Kidney epithelial cell (primary cell): ENCODE measurements around the gene ACOX3. TPM values are rescaled to one million over a fixed set of nuclear protein-coding genes. Genes with fewer than 3 reads are reported as not detected.

Experiments
- DNase-seq: peaks from one replicate; pipeline ENCODE4 v3.0.0-alpha.2; 2010; ENCODE audit warnings: low read depth
- H3K27me3 ChIP-seq: 2 replicates; pipeline ENCODE4 v1.6.0; 2011; ENCODE audit warnings: low read length; ENCODE audit not compliant: control insufficient read depth, insufficient read depth
- H3K36me3 ChIP-seq: 2 replicates; pipeline ENCODE4 v1.5.1; 2011; ENCODE audit warnings: low read length; ENCODE audit not compliant: control insufficient read depth, insufficient read depth
- H3K4me3 ChIP-seq: 2 replicates; pipeline ENCODE4 v1.5.1; 2011; ENCODE audit warnings: low read depth, mild to moderate bottlenecking, control low read depth, low read length
- CTCF ChIP-seq: IDR thresholded peaks from 2 replicates; pipeline ENCODE4 v1.5.1; 2011; ENCODE audit warnings: mild to moderate bottlenecking, moderate library complexity, low read length, control low read depth, inconsistent platforms; ENCODE audit not compliant: insufficient read depth, poor library complexity, severe bottlenecking
- total RNA-seq: library from RNA; depleted of rRNA; stranded (reverse); fragments of >200 nt; gene quantifications from 2 replicates; pipeline ENCODE4 v1.2.3, GENCODE V29; 2015

ACOX3 gene
- total RNA-seq, 1 donor from 2014 or later: 37.4 TPM

DNA sequence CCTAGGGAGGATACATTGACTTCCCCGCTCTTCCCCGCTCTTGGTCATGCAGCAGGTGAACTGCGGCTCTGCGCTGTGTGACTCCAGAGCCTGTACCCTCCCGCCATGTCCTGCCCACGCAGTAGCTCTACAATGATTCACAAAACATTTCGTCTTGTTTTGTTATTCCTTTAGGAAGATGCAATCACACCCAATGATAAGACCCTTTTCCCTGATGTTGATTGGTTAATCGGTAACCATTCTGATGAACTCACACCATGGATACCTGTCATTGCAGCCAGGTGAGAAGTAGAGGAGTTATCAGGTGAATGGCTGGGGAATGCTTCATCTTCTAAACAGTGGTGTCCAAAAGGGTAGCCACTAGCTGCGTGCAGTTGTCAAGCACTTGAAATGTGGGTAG lies 23.3 kb upstream of the ACOX3 start:
- no peak for TF ChIP-seq CTCF
- no peaks in the 10 kb centered on the region for H3K36me3 ChIP-seq
- no peaks in the 10 kb centered on the region for H3K27me3 ChIP-seq
- no peak overlapping the region for H3K4me3 ChIP-seq
- no peak for DNase-seq

- TF ChIP-seq CTCF: no peak
- DNase-seq: no peak
- Histone ChIP-seq H3K27me3 (no peaks in the 10 kb centered on the region), H3K36me3 (no peaks in the 10 kb centered on the region), H3K4me3 (no peak overlapping the region)
These were observed 21.1 kb upstream of the ACOX3 start for GRCh38 chr4:8461616-8462015.

GRCh38 chr4:8461086-8461485 lies 20.6 kb upstream of the ACOX3 start:
- no peak for TF ChIP-seq CTCF
- Histone ChIP-seq H3K36me3 (no peaks in the 10 kb centered on the region), H3K4me3 (no peak overlapping the region), H3K27me3 (no peaks in the 10 kb centered on the region)
- no peak for DNase-seq

DNA sequence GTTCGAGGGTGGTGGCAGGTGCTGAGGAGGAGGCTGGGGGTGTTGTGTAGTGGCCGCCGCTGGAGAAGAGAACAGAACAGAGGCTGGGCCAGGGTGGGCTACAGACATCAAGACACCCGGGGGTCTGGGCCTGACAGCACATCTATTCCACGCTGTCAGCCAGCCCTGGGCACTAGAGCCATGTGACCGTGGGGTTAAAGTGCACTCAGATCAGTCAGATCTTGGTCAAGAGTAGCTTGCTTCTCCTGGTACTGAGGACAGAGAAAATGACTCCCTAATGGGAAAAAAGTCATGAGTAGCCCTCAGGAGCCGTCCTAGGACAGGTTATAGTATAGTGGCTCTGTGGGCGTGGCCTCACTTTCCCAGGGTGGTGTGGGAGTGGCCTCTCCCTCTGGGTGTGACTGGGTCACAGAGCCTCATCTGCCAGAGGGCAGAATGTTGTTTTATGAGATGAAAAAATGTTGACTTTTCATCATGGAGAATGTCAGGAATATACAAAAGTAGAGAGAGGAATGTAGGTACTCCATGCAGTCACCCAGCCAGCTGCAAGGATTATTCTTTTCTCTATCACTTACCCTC lies 19.4 kb upstream of the ACOX3 start:
- Histone ChIP-seq H3K36me3 (no peaks in the 10 kb centered on the region), H3K27me3 (no peaks in the 10 kb centered on the region), H3K4me3 (no peak overlapping the region)
- no peak for TF ChIP-seq CTCF
- no peak for DNase-seq

DNA sequence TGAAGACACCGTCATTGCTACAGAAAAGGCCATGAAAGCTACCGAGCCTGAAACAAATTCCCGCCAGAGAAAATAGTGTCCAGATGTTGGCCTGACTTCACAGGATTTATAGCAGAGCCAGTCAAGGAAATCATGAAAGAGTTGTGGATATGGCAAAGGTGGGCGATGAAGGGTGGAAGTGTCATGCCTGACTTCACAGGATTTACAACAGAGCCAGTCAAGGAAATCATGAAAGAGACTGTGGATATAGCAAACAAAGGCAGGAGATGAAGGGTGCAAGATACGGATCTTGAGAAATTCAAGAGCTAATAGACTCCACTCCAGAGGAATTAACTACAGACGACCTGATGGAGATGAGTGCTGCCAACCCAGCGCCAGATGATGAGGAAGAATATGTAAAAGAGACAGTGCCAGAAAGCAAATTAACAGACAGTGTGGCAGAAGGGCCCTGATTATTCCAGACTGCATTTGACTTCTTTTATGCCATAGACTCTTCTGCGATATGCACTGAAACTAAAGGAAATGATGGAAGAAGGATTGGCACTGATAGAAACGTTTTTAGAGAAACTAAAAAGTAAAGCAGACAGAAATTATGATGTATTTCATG lies 17.2 kb upstream of the ACOX3 start:
- no peak for DNase-seq
- Histone ChIP-seq H3K4me3 (no peak overlapping the region), H3K36me3 (no peaks in the 10 kb centered on the region), H3K27me3 (no peaks in the 10 kb centered on the region)
- TF ChIP-seq CTCF: no peak

- no peak for TF ChIP-seq CTCF
- Histone ChIP-seq H3K27me3 (no peaks in the 10 kb centered on the region), H3K4me3 (no peak overlapping the region), H3K36me3 (peaks cover 4% of the 10 kb centered on the region)
- no peak for DNase-seq
These were observed 13.4 kb upstream of the ACOX3 start for GRCh38 chr4:8453957-8454356.
